ENCODE data around the gene TRIM67.

- TF ChIP-seq, protein P1, sequence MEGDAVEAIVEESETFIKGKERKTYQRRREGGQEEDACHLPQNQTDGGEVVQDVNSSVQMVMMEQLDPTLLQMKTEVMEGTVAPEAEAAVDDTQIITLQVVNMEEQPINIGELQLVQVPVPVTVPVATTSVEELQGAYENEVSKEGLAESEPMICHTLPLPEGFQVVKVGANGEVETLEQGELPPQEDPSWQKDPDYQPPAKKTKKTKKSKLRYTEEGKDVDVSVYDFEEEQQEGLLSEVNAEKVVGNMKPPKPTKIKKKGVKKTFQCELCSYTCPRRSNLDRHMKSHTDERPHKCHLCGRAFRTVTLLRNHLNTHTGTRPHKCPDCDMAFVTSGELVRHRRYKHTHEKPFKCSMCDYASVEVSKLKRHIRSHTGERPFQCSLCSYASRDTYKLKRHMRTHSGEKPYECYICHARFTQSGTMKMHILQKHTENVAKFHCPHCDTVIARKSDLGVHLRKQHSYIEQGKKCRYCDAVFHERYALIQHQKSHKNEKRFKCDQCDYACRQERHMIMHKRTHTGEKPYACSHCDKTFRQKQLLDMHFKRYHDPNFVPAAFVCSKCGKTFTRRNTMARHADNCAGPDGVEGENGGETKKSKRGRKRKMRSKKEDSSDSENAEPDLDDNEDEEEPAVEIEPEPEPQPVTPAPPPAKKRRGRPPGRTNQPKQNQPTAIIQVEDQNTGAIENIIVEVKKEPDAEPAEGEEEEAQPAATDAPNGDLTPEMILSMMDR (IDR thresholded peaks at IDR 0.05) = no peak
- no peak for TF ChIP-seq POLR2A (IDR thresholded peaks at IDR 0.05)
These were observed 15.4 kb downstream of the TRIM67 start for GRCh38 chr1:231177226-231177625.
